Breast epithelium (tissue), 3 donors: ENCODE measurements around the gene RHOH.

ENCODE experiments used
- CTCF ChIP-seq, 3 donors: fragments of 450-650 bp; IDR thresholded peaks; one replicate each; pipeline ENCODE4 v1.5.1; 2016 to 2017; ENCODE audit warnings: antibody characterized with exemption in 3 of 3, mild to moderate bottlenecking in 3 of 3, moderate library complexity in 3 of 3
- POLR2AphosphoS5 ChIP-seq, 3 donors: sonication (generic); formaldehyde crosslinking; IDR thresholded peaks; one replicate each; pipeline ENCODE4 v1.6.1; 2017; ENCODE audit warnings: antibody characterized with exemption in 3 of 3

GRCh38 chr4:40152637-40153036, 44.2 kb upstream of the RHOH start:
- no peak for TF ChIP-seq CTCF (IDR thresholded peaks at IDR 0.05)
- no peak for TF ChIP-seq POLR2AphosphoS5 (IDR thresholded peaks at IDR 0.05)
